IMR-90 (cell line): Measurements from ENCODE around the gene SF3A1. TPM values are rescaled to one million over a fixed set of nuclear protein-coding genes. Genes with fewer than 3 reads are reported as not detected.

Experiments used
- ATAC-seq: fragments of 200-7000 bp; cut with Tn5 transposase; 2 replicates; pipeline ENCODE4 v1.9.1; 2020; ENCODE audit warnings: low read depth, mild to moderate bottlenecking, moderate library complexity
- BruUV-seq: library from RNA; stranded (reverse); fragments of 400-500 nt; replicated peaks from 2 replicates; lab custom pipeline; 2021; lab: Mats Ljungman, UMichigan
- CTCF ChIA-PET: fragments of 300-600 bp; formaldehyde crosslinking; extraction: SDS; loops from one replicate; lab custom pipeline; 2021; ENCODE audit warnings: antibody characterized with exemption; lab: Yijun Ruan, JAX
- POLR2A ChIA-PET: fragments of 300-600 bp; sonication (Branson Sonifier 250); formaldehyde crosslinking; loops from one replicate; lab custom pipeline; 2022; ENCODE audit warnings: antibody characterized with exemption; ENCODE audit not compliant: unreplicated experiment; lab: Charles Lee
- DNase-seq: peaks from one replicate; pipeline ENCODE4 v3.0.0; 2013
- H2AFZ ChIP-seq: replicated peaks from 2 replicates; pipeline ENCODE3; 2013; ENCODE audit warnings: low read length, mild to moderate bottlenecking; ENCODE audit not compliant: poor library complexity
- H2AK5ac ChIP-seq: 2 replicates; pipeline ENCODE4 v1.6.1; 2013; ENCODE audit warnings: low read depth, low read length, inconsistent platforms
- H2AK9ac ChIP-seq: replicated peaks from 2 replicates; pipeline ENCODE3; 2013; ENCODE audit warnings: mild to moderate bottlenecking, low read depth, low read length, moderate library complexity; ENCODE audit not compliant: poor library complexity
- H2BK120ac ChIP-seq: 2 replicates; pipeline ENCODE4 v1.6.1; 2013; ENCODE audit warnings: low read depth, low read length, inconsistent platforms
- H2BK15ac ChIP-seq: 3 replicates; pipeline ENCODE4 v1.6.1; 2013; ENCODE audit warnings: low read depth, low read length, inconsistent platforms
- H2BK20ac ChIP-seq: 2 replicates; pipeline ENCODE4 v1.6.1; 2013; ENCODE audit warnings: low read depth, mild to moderate bottlenecking, inconsistent platforms, low read length, moderate library complexity
- H2BK5ac ChIP-seq: 2 replicates; pipeline ENCODE4 v1.6.1; 2013; ENCODE audit warnings: mild to moderate bottlenecking, low read depth, low read length, inconsistent platforms; ENCODE audit not compliant: poor library complexity, severe bottlenecking
- H3K14ac ChIP-seq: replicated peaks from 2 replicates; pipeline ENCODE4 v1.6.1; 2013; ENCODE audit warnings: low read depth, low read length, inconsistent platforms
- H3K18ac ChIP-seq: 2 replicates; pipeline ENCODE4 v1.6.1; 2013; ENCODE audit warnings: low read depth, low read length, control low read depth
- H3K23ac ChIP-seq: 2 replicates; pipeline ENCODE4 v1.6.1; 2013; ENCODE audit warnings: low read depth, low read length, inconsistent platforms
- H3K27ac ChIP-seq: 2 replicates; pipeline ENCODE4 v1.5.1; 2013; ENCODE audit warnings: mild to moderate bottlenecking, control low read depth, low read length; ENCODE audit not compliant: insufficient read depth
- H3K27me3 ChIP-seq: 2 replicates; pipeline ENCODE4 v1.6.1; 2013; ENCODE audit warnings: low read length; ENCODE audit not compliant: control insufficient read depth, insufficient read depth
- H3K36me3 ChIP-seq: 2 replicates; pipeline ENCODE4 v1.6.1; 2013; ENCODE audit warnings: low read length, mixed read lengths; ENCODE audit not compliant: control insufficient read depth, insufficient read depth
- H3K4ac ChIP-seq: 2 replicates; pipeline ENCODE4 v1.6.1; 2013; ENCODE audit warnings: low read depth, low read length, inconsistent platforms
- H3K4me1 ChIP-seq: 2 replicates; pipeline ENCODE4 v1.6.1; 2013; ENCODE audit warnings: low read length, mixed read lengths; ENCODE audit not compliant: control insufficient read depth, insufficient read depth
- H3K4me2 ChIP-seq: 2 replicates; pipeline ENCODE4 v1.6.1; 2013; ENCODE audit warnings: low read depth, mild to moderate bottlenecking, control low read depth, low read length, moderate library complexity
- H3K4me3 ChIP-seq: 2 replicates; pipeline ENCODE4 v1.5.1; 2013; ENCODE audit warnings: low read depth, mild to moderate bottlenecking, control low read depth, low read length, moderate library complexity; ENCODE audit not compliant: insufficient read depth
- H3K56ac ChIP-seq: 2 replicates; pipeline ENCODE4 v1.6.1; 2013; ENCODE audit warnings: low read length, inconsistent platforms; ENCODE audit not compliant: insufficient read depth; ENCODE audit errors: extremely low read depth
- H3K79me1 ChIP-seq, 2 experiments: 2 replicates each; pipeline ENCODE4 v1.6.1; 2013; ENCODE audit warnings: low read length in 2 of 2, inconsistent platforms in 1 of 2, low read depth in 1 of 2
- H3K9ac ChIP-seq: 2 replicates; pipeline ENCODE4 v1.6.1; 2013; ENCODE audit warnings: low read depth, low read length, control low read depth
- H3K9me1 ChIP-seq: 2 replicates; pipeline ENCODE4 v1.6.1; 2013; ENCODE audit warnings: low read length, inconsistent platforms; ENCODE audit not compliant: insufficient read depth
- H3K9me3 ChIP-seq: 2 replicates; pipeline ENCODE4 v1.6.1; 2013; ENCODE audit warnings: low read length; ENCODE audit not compliant: control insufficient read depth, insufficient read depth
- H4K20me1 ChIP-seq: 2 replicates; pipeline ENCODE4 v1.6.1; 2013; ENCODE audit warnings: low read length, inconsistent platforms; ENCODE audit not compliant: insufficient read depth
- H4K5ac ChIP-seq: 2 replicates; pipeline ENCODE4 v1.6.1; 2013; ENCODE audit warnings: mild to moderate bottlenecking, low read depth, low read length, control low read depth
- H4K8ac ChIP-seq, 2 experiments: 2 replicates each; pipeline ENCODE4 v1.6.1; 2013; ENCODE audit warnings: low read depth in 2 of 2, low read length in 2 of 2, control low read depth in 1 of 2, inconsistent platforms in 1 of 2
- H4K91ac ChIP-seq: 2 replicates; pipeline ENCODE4 v1.6.1; 2013; ENCODE audit warnings: low read depth, low read length, inconsistent platforms; ENCODE audit not compliant: insufficient read depth
- CEBPB ChIP-seq: IDR thresholded peaks from 2 replicates; pipeline ENCODE4 v1.6.1; 2012; ENCODE audit warnings: low read depth, low read length, improper control_type of control experiment
- CHD1 ChIP-seq: IDR thresholded peaks from 2 replicates; pipeline ENCODE4 v1.6.1; 2012; ENCODE audit warnings: low read depth, low read length, improper control_type of control experiment
- FOS ChIP-seq: fragments of 150-350 bp; IDR thresholded peaks from 2 replicates; pipeline ENCODE4 v1.6.1; 2016; ENCODE audit warnings: low read depth, low read length
- MAFK ChIP-seq: IDR thresholded peaks from 2 replicates; pipeline ENCODE4 v1.6.1; 2012; ENCODE audit warnings: low read depth, low read length, improper control_type of control experiment
- MAZ ChIP-seq: IDR thresholded peaks from 2 replicates; pipeline ENCODE4 v1.6.1; 2012; ENCODE audit warnings: low read depth, mild to moderate bottlenecking, low read length, improper control_type of control experiment, moderate library complexity, borderline replicate concordance
- MXI1 ChIP-seq: IDR thresholded peaks from 2 replicates; pipeline ENCODE4 v1.6.1; 2012; ENCODE audit warnings: low read depth, mild to moderate bottlenecking, low read length, moderate library complexity, borderline replicate concordance
- NFE2L2 ChIP-seq: fragments of 150-350 bp; IDR thresholded peaks from 2 replicates; pipeline ENCODE4 v1.6.1; 2016; ENCODE audit warnings: low read depth, mild to moderate bottlenecking, low read length
- RFX5 ChIP-seq: IDR thresholded peaks from 2 replicates; pipeline ENCODE4 v1.8.0; 2012; ENCODE audit warnings: low read depth, mild to moderate bottlenecking, low read length, moderate library complexity
- SMC3 ChIP-seq: fragments of 150-350 bp; IDR thresholded peaks from 2 replicates; pipeline ENCODE4 v1.6.1; 2016; ENCODE audit warnings: low read depth, mild to moderate bottlenecking, antibody characterized with exemption, low read length, moderate library complexity
- USF2 ChIP-seq: fragments of 150-350 bp; IDR thresholded peaks from 2 replicates; pipeline ENCODE4 v1.6.1; 2017; ENCODE audit warnings: mild to moderate bottlenecking, antibody characterized with exemption, low read length, low read depth
- WGBS, 2 experiments: methylation state at CpG; one replicate each; pipeline versions ENCODE4 v1.1.5 to v1.1.7; 2013; ENCODE audit warnings: missing lambda C conversion rate in 2 of 2; ENCODE audit not compliant: insufficient read length in 1 of 2; ENCODE audit errors: extremely low coverage in 2 of 2; 5-methylcytosine and 5-hydroxymethylcytosine counted together
- dilution Hi-C: fragments of 300-500 bp; cut with HindIII; formaldehyde crosslinking; loops from one replicate; pipeline ENCODE4 v1.14.3; 2018; ENCODE audit warnings: low sequenced_read_pairs; ENCODE audit not compliant: unreplicated experiment
- in situ Hi-C: fragments of 300-500 bp; cut with MboI; formaldehyde crosslinking; loops from 3 replicates; pipeline ENCODE4 v1.14.3; 2019; ENCODE audit warnings: low sequenced_read_pairs, inconsistent platforms, mixed read lengths
- intact Hi-C: fragments of 100-400 bp; cut with micrococcal nuclease; formaldehyde crosslinking; loops from 2 replicates; pipeline ENCODE4 v1.10.0; 2022
- polyA plus RNA-seq, 3 experiments: library from polyadenylated mRNA; depleted of rRNA; stranded (reverse); fragments of >200 nt; gene quantifications; 2 replicates each; pipeline ENCODE4 v1.2.3, GENCODE V29; 2012; ENCODE audit warnings: low replicate concordance in 1 of 3
- total RNA-seq: library from RNA; depleted of rRNA; stranded (reverse); fragments of >200 nt; gene quantifications from 2 replicates; pipeline ENCODE4 v1.2.3, GENCODE V29; 2012
- TF ChIP-seq, protein P1 (sequence below): conservative IDR thresholded peaks from 2 replicates; pipeline ENCODE4 v1.5.1; 2012; ENCODE audit warnings: mild to moderate bottlenecking, low read depth, low read length, improper control_type of control experiment

Gene SF3A1
- total and polyA plus RNA-seq, 2 of the 4 experiments (the other 2 are of a cell fraction), result 36.9 to 67.2 TPM

DNA sequence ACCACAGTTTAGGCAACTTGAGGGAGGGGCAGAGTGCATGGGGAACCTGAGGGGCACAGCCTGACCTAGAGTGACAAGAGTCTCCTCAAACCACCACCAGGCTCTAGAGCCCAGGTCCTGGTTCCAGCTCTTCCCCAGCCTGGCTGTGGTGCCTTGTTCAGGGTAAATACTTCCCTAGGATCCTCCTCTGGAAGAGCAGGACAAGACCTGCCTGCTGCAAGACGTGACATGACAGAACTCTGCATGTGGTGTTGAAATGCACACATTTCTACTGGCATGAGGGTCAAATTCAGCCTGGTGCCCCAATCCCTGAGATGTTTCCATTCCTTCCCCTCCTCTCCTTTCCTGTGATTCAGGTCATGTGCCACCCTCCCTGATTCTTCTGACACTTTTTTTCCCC is 43.5 kb upstream of the SF3A1 start:
- Histone ChIP-seq H2BK20ac (no peak overlapping the region), H3K79me1 (peaks cover 27 to 50% of the 10 kb centered on the region in 2 experiments), H2AK9ac (no peak overlapping the region), H2AK5ac (no peak overlapping the region), H3K9me1 (peaks cover 13% of the 10 kb centered on the region), H3K14ac (no peak overlapping the region), H2BK15ac (no peak overlapping the region), H3K9ac (no peak overlapping the region), H3K4me3 (no peak overlapping the region), H4K5ac (no peak overlapping the region), H2BK5ac (no peak overlapping the region), H4K91ac (no peak overlapping the region), H3K4me2 (no peak overlapping the region), H4K8ac (no peak overlapping the region), H4K20me1 (peaks cover 16% of the 10 kb centered on the region), H3K56ac (no peak overlapping the region), H3K27ac (no peak overlapping the region), H2AFZ (no peak overlapping the region), H3K4ac (no peak overlapping the region), H3K23ac (no peak overlapping the region), H3K18ac (no peak overlapping the region), H3K4me1 (peaks cover 14% of the 10 kb centered on the region), H3K36me3 (peaks cover 4% of the 10 kb centered on the region; the same call in 1 of the 2 replicates), H2BK120ac (no peak overlapping the region), H3K9me3 (no peaks in the 10 kb centered on the region), H3K27me3 (no peaks in the 10 kb centered on the region)
- dilution Hi-C loops, result no loop called here
- intact Hi-C loops, result no loop called here
- TF ChIP-seq CEBPB (no peak), MAFK (no peak), NFE2L2 (no peak), FOS (no peak), SMC3 (no peak), CHD1 (no peak), MXI1 (no peak), RFX5 (no peak), MAZ (no peak), USF2 (no peak)
- TF ChIP-seq, protein P1, sequence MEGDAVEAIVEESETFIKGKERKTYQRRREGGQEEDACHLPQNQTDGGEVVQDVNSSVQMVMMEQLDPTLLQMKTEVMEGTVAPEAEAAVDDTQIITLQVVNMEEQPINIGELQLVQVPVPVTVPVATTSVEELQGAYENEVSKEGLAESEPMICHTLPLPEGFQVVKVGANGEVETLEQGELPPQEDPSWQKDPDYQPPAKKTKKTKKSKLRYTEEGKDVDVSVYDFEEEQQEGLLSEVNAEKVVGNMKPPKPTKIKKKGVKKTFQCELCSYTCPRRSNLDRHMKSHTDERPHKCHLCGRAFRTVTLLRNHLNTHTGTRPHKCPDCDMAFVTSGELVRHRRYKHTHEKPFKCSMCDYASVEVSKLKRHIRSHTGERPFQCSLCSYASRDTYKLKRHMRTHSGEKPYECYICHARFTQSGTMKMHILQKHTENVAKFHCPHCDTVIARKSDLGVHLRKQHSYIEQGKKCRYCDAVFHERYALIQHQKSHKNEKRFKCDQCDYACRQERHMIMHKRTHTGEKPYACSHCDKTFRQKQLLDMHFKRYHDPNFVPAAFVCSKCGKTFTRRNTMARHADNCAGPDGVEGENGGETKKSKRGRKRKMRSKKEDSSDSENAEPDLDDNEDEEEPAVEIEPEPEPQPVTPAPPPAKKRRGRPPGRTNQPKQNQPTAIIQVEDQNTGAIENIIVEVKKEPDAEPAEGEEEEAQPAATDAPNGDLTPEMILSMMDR, result no peak
- in situ Hi-C loops, result no loop called here
- WGBS, 2 experiments, result 100% methylated on average over 1 of the region's 1 CpG; no CpG with 5 or more reads in 1 of the 2 experiments
- ATAC-seq (no peak), DNase-seq (no peak)
- ChIA-PET CTCF (no interaction called here), POLR2A (interaction anchor here (0.6 kb wide), 1 partner anchor 87 kb away, joined by 11 read pairs; no protein-coding TSS in a partner anchor)
- BruUV-seq, result no TSS peak
